GM12873 (cell line): ENCODE results near the gene ALKBH5.

Source experiments
- CTCF ChIP-seq: IDR thresholded peaks from 2 replicates; pipeline ENCODE4 v1.5.1; 2012; ENCODE audit warnings: low read depth, mild to moderate bottlenecking, moderate library complexity, low read length, control low read depth; ENCODE audit not compliant: insufficient read depth; ENCODE audit errors: missing control alignments

The ALKBH5 gene

GRCh38 chr17:18141210-18141803 is 42.3 kb upstream of the ALKBH5 start:
- peak; percentile 51 for TF ChIP-seq CTCF

DNA sequence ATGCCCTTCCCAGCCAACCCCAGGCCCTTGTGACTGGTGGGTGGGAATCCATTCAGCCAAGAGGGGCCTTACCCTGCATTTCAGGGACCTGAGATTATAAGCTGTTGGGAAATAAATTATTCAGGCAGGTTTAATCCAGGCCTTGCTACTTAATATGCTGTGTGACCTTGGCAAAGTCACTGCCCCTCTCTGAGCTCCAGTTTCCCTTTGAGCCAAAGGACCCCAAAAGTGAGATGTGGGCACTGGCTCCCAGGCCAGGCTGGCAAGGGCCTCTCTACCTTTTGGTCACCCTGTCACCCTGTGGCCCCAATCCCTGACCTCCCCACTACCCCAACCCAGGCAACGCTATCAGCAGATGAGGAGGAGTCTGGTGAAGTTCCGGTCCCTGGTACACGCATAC is 41.2 kb upstream of the ALKBH5 start:
- no peak for TF ChIP-seq CTCF

GRCh38 chr17:18143044-18143936 is 40.3 kb upstream of the ALKBH5 start:
- peak; percentile 73 for TF ChIP-seq CTCF

DNA sequence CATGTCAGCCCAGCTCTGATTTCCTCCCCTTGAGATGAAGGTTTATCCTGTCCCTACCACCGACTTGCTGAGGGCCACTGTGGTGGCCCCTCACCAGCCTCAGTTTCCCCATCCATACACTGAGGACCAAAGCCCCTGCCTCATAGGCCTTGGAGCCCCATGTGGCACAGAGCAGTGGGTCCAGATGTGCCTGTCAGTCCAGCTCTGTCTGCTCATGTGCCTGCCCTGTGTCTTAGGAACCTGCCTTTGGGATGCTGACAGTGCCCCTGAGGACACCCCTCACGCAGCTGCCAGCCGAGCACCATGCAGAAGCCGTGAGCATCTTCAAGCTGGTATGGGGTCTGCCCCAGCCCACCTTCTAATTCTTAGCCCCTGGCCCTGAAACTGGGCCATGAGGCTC is 39.4 kb upstream of the ALKBH5 start:
- no peak for TF ChIP-seq CTCF

DNA sequence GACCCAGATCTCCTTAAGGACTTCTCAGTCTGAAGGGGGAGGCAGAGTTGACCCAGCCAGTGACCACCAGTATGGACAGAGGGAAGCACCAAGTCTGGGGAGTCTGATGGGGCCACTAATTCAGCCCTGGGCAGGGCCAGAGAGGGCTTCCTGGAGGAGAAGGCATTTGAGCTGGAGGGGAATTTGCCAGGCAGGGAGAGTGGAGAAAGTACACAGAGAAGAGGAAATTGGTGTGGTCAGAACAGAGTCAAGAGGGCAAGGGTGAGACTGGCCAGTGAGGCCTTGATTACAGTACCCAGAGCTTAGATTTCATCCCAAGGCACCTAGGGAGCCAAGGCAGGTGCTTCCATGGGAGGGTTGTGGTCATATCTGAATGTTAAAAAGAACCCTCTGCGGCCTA is 38.8 kb upstream of the ALKBH5 start:
- TF ChIP-seq CTCF, result no peak

DNA sequence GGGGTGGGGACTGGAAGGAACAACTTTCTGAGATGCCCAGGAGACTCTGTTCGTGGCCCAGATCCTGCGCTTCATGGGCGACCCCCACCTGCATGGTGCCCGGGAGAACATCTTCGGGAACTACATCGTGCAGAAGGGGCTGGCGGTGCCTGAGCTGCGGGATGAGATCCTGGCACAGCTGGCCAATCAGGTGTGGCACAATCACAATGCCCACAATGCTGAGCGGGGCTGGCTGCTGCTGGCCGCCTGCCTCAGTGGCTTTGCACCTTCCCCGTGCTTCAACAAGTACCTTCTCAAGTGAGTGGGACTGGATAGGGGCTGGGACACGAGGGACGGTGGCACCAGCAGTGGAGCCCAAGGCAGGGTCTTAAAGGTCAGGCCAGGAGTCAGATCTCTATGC is 37.8 kb upstream of the ALKBH5 start:
- no peak for TF ChIP-seq CTCF

DNA sequence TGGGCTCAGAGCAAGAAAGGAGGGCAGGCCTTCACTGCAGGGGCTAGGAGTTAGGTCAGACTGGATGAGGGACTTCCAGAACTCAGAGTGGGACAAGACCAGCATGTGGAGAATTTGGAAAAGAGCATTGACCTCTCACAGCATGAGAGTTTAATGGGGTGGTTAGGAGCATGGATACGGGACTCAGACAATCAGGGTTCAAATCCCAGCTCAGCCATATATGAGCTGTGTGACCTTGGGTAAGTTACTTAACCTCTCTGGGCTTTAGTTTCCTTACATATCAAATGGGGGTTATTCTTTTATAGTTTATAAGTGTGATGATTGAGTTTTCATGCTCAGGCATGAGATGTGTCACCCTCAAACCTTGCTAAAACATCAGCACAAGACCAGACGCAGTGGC is 37.4 kb upstream of the ALKBH5 start:
- TF ChIP-seq CTCF, result no peak
